Measurements from ENCODE around the gene SLC5A10.

DNA sequence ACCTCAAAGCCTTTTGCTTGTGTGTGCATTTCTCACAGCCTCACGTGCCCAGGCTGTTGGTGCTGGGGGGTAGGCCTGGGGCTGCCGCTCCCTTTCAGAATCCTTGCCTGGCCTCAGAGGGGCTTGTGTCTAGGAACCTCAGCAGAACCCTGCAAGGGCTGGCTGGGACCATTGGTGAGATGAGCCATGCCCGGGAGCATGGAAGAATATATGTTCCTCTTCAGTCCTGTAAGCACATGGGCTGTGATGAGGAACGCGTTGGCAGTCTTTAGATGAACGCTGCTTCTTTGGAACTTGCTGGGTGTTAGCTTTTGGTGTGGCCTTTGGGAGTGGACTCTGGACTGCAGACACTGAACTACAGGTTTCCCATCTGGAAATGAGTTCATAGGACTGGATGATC is 32.0 kb upstream of the SLC5A10 start:
- TF ChIP-seq, protein P1, sequence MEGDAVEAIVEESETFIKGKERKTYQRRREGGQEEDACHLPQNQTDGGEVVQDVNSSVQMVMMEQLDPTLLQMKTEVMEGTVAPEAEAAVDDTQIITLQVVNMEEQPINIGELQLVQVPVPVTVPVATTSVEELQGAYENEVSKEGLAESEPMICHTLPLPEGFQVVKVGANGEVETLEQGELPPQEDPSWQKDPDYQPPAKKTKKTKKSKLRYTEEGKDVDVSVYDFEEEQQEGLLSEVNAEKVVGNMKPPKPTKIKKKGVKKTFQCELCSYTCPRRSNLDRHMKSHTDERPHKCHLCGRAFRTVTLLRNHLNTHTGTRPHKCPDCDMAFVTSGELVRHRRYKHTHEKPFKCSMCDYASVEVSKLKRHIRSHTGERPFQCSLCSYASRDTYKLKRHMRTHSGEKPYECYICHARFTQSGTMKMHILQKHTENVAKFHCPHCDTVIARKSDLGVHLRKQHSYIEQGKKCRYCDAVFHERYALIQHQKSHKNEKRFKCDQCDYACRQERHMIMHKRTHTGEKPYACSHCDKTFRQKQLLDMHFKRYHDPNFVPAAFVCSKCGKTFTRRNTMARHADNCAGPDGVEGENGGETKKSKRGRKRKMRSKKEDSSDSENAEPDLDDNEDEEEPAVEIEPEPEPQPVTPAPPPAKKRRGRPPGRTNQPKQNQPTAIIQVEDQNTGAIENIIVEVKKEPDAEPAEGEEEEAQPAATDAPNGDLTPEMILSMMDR (IDR thresholded peaks at IDR 0.05) = no peak
- TF ChIP-seq POLR2A (IDR thresholded peaks at IDR 0.05) = no peak

Measured in Peyer's patch (tissue), 4 donors.